ENCODE results near the gene KRT14. TPM values are rescaled to one million over a fixed set of nuclear protein-coding genes. Genes with fewer than 3 reads are reported as not detected.

The KRT14 gene
- total RNA-seq, 1 experiment from 2014 or later, result not detected

DNA sequence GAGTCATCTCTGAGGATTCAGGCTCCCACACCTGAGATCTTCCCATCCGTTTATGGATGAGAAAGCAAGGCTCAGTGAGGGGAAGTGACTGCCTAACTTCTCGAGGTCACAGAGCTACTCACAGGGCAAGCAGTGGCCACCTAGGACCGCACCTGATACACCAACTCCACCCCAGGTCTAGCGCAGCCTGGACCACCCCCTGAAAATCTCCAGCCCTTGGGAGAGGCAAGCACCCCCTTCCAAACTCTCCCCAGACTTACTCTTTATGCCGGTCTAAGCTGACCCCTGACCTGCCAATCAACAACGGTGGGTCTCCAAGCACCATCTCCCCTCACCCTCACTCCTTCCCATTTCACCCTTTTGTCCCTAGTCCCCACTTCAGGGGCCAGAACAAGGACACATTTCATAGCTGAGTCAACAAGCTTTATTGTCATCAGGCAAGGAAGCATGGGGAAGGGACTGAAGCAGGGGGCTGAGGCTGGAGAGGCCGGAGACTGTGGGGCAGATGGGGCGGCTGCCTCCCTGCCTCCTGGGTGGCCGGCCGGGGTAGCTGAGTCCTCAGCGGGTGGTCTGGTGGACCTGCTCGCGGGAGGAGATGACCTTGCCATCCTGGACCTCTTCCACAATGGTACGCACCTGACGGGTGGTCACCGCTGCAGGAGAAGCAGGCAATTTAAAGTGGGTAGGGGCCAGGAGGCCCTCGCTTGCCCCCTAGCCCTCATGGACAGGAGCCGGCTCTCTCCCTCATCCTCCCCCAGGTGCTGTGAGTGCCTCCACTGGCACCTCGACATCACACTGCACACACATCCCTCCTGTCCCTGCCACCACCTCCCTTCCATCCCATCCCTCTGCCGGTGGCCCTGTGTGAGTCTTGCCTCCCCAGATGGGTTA is 32.6 kb upstream of the KRT14 start:
- intact Hi-C loops (cut with micrococcal nuclease; ENCODE audit: unreplicated experiment), result no loop called here
- no peak overlapping the region for H3K27ac ChIP-seq (ENCODE audit: low read length)
- H3K36me3 ChIP-seq (ENCODE audit: control insufficient read depth, insufficient read depth, low read length), result no peaks in the 10 kb centered on the region
- ChIA-PET CTCF (no interaction called here), POLR2A (interaction anchor here (0.5 kb wide), 1 partner anchor 205 kb away, joined by 7 read pairs; no protein-coding TSS in a partner anchor)
- no TSS peak for BruUV-seq (replicated peaks)
- TF ChIP-seq, protein P1, sequence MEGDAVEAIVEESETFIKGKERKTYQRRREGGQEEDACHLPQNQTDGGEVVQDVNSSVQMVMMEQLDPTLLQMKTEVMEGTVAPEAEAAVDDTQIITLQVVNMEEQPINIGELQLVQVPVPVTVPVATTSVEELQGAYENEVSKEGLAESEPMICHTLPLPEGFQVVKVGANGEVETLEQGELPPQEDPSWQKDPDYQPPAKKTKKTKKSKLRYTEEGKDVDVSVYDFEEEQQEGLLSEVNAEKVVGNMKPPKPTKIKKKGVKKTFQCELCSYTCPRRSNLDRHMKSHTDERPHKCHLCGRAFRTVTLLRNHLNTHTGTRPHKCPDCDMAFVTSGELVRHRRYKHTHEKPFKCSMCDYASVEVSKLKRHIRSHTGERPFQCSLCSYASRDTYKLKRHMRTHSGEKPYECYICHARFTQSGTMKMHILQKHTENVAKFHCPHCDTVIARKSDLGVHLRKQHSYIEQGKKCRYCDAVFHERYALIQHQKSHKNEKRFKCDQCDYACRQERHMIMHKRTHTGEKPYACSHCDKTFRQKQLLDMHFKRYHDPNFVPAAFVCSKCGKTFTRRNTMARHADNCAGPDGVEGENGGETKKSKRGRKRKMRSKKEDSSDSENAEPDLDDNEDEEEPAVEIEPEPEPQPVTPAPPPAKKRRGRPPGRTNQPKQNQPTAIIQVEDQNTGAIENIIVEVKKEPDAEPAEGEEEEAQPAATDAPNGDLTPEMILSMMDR (IDR thresholded peaks at IDR 0.05), result no peak
- TF ChIP-seq, protein P2, sequence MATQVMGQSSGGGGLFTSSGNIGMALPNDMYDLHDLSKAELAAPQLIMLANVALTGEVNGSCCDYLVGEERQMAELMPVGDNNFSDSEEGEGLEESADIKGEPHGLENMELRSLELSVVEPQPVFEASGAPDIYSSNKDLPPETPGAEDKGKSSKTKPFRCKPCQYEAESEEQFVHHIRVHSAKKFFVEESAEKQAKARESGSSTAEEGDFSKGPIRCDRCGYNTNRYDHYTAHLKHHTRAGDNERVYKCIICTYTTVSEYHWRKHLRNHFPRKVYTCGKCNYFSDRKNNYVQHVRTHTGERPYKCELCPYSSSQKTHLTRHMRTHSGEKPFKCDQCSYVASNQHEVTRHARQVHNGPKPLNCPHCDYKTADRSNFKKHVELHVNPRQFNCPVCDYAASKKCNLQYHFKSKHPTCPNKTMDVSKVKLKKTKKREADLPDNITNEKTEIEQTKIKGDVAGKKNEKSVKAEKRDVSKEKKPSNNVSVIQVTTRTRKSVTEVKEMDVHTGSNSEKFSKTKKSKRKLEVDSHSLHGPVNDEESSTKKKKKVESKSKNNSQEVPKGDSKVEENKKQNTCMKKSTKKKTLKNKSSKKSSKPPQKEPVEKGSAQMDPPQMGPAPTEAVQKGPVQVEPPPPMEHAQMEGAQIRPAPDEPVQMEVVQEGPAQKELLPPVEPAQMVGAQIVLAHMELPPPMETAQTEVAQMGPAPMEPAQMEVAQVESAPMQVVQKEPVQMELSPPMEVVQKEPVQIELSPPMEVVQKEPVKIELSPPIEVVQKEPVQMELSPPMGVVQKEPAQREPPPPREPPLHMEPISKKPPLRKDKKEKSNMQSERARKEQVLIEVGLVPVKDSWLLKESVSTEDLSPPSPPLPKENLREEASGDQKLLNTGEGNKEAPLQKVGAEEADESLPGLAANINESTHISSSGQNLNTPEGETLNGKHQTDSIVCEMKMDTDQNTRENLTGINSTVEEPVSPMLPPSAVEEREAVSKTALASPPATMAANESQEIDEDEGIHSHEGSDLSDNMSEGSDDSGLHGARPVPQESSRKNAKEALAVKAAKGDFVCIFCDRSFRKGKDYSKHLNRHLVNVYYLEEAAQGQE (IDR thresholded peaks at IDR 0.05; ENCODE audit: insufficient read depth in 1 of 2, low read depth in 2 of 2, low read length in 1 of 2), result no peak
- no peak for TF ChIP-seq TCF7L2 (IDR thresholded peaks at IDR 0.05; ENCODE audit: low read depth, low read length)
- TF ChIP-seq SIN3A (IDR thresholded peaks at IDR 0.05; ENCODE audit: borderline replicate concordance, insufficient read depth, low read depth, low read length), result no peak
- no peak for TF ChIP-seq POLR2AphosphoS5 (IDR thresholded peaks at IDR 0.05; ENCODE audit: low read depth, low read length)
- peaks cover 3% of the 10 kb centered on the region for H3K4me1 ChIP-seq (ENCODE audit: control insufficient read depth, insufficient read depth, low read length)
- ATAC-seq (no peak), DNase-seq (ENCODE audit: low read depth, low spot score) (no peak)
- H3K4me3 ChIP-seq (ENCODE audit: low read depth in 2 of 2, low read length in 2 of 2), result no peak overlapping the region
- in situ Hi-C loops (cut with HindIII; ENCODE audit: low pct_unique_long_range_greater_than_20kb, low sequenced_read_pairs), result no loop called here
- H3K27me3 ChIP-seq (ENCODE audit: control insufficient read depth, insufficient read depth, low read length), result no peaks in the 10 kb centered on the region
- H3K9me3 ChIP-seq (ENCODE audit: control insufficient read depth, insufficient read depth, low read depth, low read length), result no peaks in the 10 kb centered on the region

DNA sequence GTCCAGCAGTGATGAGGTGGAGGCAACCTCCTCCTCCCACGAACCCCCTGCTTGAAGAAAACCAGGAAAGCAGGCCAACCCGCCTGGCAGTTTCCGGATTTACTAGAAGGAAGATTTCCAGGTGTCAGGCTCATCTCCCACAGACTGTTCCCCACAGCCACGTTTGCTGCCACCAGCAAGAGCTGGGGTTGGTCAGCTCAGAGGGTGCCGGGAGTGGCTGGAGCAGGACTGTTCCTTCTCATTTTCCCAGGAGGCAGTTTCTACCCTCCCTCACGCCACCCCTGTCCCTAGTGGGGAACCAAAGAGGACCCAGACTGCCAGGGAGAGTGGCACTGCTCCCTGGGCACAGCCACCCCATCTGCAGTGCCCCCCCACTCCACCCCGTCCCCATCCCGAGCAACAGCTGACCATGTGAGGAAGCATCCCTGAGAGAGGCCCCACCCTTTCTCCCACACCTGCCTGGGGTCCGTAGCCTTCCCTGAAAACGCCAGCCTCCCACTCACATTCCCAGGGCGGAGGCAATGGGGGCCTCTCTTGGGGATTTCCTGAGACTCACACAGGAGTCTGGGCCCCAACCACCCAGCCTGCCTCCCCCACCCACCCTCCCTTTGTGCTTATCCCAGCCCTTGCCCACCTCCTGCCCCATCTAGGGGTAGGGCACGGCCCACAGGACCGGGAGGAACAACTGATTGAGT is 31.8 kb upstream of the KRT14 start:
- no peak for DNase-seq (ENCODE audit: low read depth, low spot score)
- no TSS peak for BruUV-seq (replicated peaks)
- TF ChIP-seq, protein P2 (IDR thresholded peaks at IDR 0.05; ENCODE audit: insufficient read depth in 1 of 2, low read depth in 2 of 2, low read length in 1 of 2), result no peak
- no peak for TF ChIP-seq POLR2AphosphoS5 (IDR thresholded peaks at IDR 0.05; ENCODE audit: low read depth, low read length)
- TF ChIP-seq TCF7L2 (IDR thresholded peaks at IDR 0.05; ENCODE audit: low read depth, low read length), result no peak
- TF ChIP-seq SIN3A (IDR thresholded peaks at IDR 0.05; ENCODE audit: borderline replicate concordance, insufficient read depth, low read depth, low read length), result no peak
- TF ChIP-seq, protein P1 (IDR thresholded peaks at IDR 0.05), result no peak
- Histone ChIP-seq H3K27me3 (ENCODE audit: control insufficient read depth, insufficient read depth, low read length) (no peaks in the 10 kb centered on the region), H3K4me1 (ENCODE audit: control insufficient read depth, insufficient read depth, low read length) (peaks cover 3% of the 10 kb centered on the region), H3K36me3 (ENCODE audit: control insufficient read depth, insufficient read depth, low read length) (no peaks in the 10 kb centered on the region), H3K9me3 (ENCODE audit: control insufficient read depth, insufficient read depth, low read depth, low read length) (no peaks in the 10 kb centered on the region), H3K27ac (ENCODE audit: low read length) (no peak overlapping the region), H3K4me3 (ENCODE audit: low read depth in 2 of 2, low read length in 2 of 2) (no peak overlapping the region)
- POLR2A ChIA-PET, result interaction anchor here (0.5 kb wide), 1 partner anchor 206 kb away, joined by 7 read pairs; no protein-coding TSS in a partner anchor
- ATAC-seq, result peak; percentile 27; the same call in 1 of the 2 replicates
- in situ Hi-C loops (cut with HindIII; ENCODE audit: low pct_unique_long_range_greater_than_20kb, low sequenced_read_pairs), result no loop called here
- intact Hi-C loops (cut with micrococcal nuclease; ENCODE audit: unreplicated experiment), result no loop called here
- CTCF ChIA-PET, result no interaction called here

Data from Panc1 (cell line).